ENCODE measurements around the gene UBE2O.

Gene UBE2O

GRCh38 chr17:76452660-76453430 lies at the start of gene UBE2O:
Gene UBE2O, minus strand, starts transcription at chr17:76453152. Its CDS starts 11 bp downstream, at chr17:76453141.
- peak in 55 of 56 donors; percentile 21 to 93 (median 76) for DNase-seq

- no peak for DNase-seq
These were observed 48.9 kb upstream of the UBE2O start for GRCh38 chr17:76501827-76502307.

DNA sequence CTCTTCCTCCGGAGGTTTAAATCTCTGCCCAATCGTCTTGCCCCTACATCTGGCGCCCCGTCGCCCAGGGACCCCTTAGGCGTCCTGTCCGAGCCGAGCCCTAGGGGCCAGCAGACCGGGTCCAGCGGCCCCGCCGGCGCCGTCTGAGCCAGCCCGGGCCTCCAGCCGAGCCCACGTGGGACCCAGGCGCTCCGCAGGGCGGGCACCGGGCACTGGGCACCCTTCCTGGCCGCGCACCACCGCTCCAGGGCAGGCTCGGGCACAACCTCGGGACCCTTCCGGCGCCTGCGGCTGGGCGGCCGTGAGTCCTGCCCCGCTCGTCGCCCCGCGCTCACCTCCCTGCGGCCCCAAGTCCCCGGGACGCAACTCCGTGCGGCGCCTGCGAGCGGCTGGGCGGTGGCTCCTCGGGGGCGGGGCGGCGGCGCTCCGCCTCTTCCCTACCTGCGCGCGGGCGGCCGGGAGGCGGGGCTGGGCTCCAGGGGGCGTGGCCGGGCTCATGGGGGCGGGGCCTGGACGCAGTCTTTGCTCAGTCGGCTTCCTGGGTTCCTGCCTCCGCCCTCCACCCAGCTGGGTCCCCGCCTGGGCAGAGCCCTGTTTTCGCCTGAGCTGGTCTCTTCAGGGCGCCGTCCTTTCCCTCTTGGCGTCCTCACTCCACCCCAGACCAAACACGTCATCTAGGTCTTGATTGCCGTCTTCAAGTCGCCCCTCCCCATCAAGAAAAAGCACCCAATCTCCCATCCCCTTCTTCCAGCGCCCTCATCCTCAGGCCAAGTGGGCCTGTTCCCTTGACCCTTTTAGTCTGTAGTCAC lies 48.3 kb upstream of the UBE2O start, which contains the start of gene RHBDF2:
Gene RHBDF2 (minus strand): TSS at position 406 of the 809 bp plus-strand sequence. CDS start 19,899 bp downstream, outside the sequence.
- DNase-seq = peak in 47 of 56 donors; percentile 17 to 87 (median 63)

GRCh38 chr17:76500747-76501017 lies 47.7 kb upstream of the UBE2O start:
- DNase-seq = no peak

DNA sequence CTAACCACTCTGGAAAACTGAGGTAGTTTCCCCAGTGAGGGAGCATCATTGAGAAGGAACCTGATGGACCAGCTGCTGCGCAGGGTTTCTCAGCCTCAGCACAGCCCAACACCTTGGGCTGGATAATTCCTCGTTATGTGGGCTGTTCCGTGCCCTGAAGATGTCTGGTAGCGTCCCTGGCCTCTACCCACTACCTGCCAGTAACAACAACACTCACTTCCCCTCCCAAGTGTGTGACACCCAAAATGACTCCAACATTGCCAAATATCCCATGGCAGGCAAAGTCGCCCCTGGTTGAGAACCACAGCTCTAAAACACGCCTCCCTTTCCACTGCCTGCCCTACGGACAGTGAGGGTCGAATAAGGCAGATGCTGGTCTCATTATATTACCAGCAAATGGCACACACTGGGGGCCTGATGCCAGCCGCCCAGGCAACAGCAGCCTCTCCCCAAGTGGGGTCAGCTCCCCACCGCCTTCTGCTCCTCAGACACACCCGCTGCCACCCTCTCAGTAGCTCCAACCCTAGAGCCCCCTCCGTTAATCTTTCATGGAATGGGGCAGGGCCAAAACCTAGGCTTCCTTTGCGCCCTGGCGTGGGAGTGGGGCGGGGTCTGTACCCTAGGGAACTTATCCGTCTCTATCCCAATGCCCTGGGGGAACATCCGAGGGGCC lies 47.3 kb upstream of the UBE2O start:
- no peak for DNase-seq

DNA sequence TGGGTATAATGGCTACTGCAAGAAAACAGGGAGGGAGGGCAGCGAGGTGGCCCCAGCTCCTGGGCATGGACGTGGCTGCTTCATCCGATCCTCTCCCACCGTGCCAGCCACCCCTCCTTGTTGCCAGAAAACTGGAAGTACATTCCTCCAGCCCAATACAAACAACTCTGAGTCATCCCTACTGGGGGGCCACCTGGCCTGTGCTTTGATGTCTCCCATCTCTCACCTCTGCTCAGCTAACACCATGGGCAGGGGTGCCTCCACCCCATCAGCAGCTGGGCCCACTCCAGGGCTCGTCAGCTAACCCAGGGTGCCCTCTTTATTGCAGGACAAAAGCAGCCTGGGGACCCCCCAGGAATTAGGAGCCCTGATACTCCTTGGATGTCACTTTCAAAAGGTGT lies 46.3 kb upstream of the UBE2O start:
- no peak for DNase-seq

- no peak for DNase-seq
These were observed 45.9 kb upstream of the UBE2O start for GRCh38 chr17:76498876-76499251.

- DNase-seq = peak in 35 of 56 donors; percentile 25 to 79 (median 57)
These were observed 45.3 kb upstream of the UBE2O start for GRCh38 chr17:76497979-76498875.

DNA sequence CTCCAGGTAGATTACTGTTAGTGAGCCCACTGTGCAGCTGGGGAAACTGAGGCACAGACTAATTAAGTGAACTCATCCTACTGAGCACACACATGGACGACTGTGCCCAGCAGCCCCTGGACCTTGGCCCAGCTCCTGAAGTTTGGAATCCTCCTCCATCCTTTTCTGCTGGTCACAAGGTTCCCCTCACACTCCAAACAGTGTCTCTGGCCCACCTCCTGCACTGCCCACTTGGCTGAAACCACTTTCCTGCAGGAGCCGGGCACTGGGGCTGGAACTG lies 44.7 kb upstream of the UBE2O start:
- DNase-seq = peak in 2 of 56 donors; percentile 57 to 74

DNA sequence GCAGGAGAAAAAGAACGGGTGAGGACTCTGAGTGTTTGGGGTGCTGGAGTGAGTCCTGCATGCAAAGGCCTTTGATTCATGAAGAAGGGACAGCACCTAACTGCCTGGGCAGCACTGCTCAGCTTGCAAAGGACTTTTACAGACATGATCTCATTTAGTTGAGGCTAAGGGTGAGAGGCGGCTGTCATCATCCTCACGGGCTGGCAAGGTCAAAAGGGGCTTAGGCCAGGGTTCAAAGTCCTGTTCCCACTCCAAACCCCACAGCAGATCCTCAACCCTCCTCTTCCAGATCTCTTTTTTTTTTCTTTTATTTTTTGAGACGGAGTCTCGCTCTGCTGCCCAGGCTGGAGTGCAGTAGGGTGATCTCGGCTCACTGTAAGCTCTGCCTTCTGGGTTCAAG lies 43.5 kb upstream of the UBE2O start:
- DNase-seq = no peak

DNA sequence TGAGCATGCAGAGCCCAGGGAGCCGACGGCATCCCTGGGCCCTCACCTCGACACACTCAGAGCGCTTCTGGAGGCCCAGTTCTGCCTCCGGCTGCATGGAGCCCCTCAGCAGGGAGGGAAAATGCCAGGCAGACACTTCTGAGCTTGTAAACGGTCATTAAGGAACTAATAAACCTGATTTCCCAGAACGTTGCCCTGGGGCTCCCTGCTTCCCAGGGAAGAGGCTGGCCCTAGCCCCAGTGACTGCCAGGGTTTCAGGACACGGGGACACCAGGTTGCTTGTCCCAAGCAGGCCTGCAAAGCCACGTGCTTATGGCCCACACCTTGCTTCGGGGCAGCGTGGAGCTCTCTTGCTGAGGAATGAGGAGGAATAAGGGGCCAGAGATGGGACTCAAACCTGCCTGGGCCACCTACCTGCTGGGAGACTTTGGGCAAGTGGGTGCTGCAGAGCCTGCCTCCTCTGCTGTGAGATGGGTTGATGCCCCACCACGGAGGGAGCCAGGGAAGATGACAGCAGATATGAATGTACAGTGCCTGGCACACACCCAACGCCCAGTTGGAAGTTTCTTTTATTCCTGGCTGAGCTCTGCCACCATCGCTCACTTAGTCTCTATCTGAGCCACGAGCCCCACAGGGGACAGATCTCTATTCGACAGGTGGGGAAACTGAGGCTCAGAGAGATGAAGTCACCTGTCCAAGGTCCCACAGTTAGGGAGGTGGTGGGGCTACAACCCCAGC lies 42.9 kb upstream of the UBE2O start:
- peak in 2 of 56 donors; percentile 15 to 37 for DNase-seq

- DNase-seq = no peak
These were observed 40.7 kb upstream of the UBE2O start for GRCh38 chr17:76493505-76494167.

DNA sequence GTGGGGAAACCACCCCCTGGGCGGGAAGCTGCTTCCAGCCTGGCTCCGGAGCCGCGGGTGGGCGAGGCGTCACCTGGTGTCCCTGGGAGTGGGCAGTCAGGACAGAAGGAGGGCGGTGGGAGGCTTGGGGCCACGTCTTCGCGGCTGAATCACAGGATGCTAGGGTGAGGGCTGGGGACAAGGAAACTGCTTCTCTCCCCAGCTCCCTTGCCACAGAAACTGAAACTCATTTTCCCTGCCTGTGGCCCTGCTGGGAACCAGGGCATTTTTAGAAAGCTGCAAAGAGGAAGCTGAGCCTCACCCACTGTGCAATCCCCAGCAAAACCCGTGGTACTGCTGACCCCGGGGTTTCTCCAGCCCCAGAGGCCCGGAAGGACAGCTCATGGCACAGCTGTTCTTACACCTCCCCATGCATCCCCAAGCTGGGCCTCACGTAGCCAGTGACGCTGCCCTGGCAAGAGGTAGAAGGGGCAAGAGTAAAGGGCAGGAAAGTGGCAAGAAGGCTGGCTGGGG lies 40.1 kb upstream of the UBE2O start:
- peak in 33 of 56 donors; percentile 16 to 66 (median 36) for DNase-seq

DNA sequence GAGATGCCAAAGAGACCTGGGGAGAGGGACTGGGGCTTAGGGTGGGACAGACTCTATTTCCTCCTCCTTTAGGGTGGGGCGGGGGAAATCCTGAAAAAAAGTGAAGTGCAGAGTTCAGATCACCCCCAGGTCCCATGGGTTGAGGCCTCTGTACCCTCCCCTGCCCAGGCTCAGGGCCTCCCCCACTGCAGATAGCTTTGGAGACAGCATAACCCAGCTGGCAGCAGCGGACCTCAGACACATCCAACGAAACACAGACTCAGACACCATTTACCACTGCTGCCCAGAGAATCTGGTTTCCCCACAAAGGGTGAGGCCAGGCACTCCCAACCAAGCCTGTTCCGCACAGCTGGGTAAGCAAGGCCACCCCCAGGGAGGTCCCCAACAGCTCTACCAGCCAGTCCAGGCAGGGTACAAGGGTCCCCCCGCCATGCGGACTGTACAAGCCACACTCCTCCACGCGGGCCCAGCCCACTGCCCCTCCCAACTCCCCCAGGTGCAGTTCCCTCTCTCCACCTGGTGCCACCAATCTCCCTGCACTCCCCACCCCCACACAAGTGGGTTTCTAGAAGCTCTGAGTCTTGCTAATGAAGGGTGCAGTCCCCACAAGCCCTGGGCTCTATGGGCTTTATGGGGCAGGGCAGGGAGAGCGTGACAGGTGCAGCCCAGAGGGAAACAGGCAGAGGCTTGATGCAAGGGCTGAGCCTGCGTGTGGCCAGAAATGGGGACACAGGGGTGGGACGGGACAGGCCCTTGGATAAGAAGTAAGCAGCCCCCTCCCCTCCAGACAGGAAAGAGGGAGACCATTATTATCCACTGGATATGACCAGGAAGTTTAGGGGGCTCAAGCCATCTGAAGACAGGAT lies 39.4 kb upstream of the UBE2O start:
- DNase-seq = no peak

GRCh38 chr17:76491271-76492122 lies 38.5 kb upstream of the UBE2O start:
- no peak for DNase-seq

DNA sequence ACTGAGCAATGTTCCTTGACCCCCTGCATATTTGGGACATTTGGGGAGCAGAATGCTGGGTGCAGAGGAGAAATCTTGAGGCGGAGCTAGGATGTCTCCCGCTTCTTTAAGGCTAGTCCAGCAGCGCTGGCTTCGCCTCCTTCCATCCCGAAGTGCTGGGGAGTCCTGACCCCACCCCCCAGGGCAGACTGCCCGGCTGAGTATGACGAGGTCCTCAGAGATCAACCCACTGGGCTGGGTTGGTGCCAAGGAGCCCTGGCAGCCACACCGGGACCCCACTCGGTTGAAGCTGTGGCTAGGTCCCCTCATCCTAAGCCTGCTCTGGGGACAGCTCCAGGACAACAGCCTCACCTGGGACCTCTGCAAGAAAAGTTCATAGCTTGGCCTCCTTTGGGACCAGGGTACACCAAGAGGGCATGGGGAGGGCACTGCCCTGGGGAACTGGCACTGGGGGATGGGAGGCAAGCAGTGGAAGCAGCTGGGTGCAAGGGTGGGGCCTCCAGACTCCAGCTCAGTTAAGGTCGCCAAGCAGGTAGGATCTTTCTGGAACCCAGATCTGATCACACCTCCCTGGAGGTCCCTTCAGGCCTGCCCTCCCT lies 37.3 kb upstream of the UBE2O start:
- no peak for DNase-seq

Measured in amygdala (tissue), 56 donors.